Superior temporal gyrus (tissue), 1 donor: ENCODE results near the gene DBR1.
A peak's percentile ranks its signal among the peaks of the same experiment; 100 is the strongest.

Experiments
- DNase-seq: peaks from one replicate; pipeline ENCODE4 v3.0.0-alpha.2; 2016; ENCODE audit errors: extremely low spot score

The DBR1 gene

GRCh38 chr3:138174421-138175131 is at the start of gene DBR1:
Gene DBR1 (minus strand): TSS chr3:138174921. CDS start chr3:138174795, 126 bp downstream.
- DNase-seq, result peak; percentile 84

GRCh38 chr3:138222942-138223287 is 48.2 kb upstream of the DBR1 start:
- no peak for DNase-seq

- DNase-seq, result no peak
Measured at GRCh38 chr3:138222131-138222941, 47.6 kb upstream of the DBR1 start.

- DNase-seq, result no peak
Measured at GRCh38 chr3:138220788-138221187, 46.1 kb upstream of the DBR1 start.

- no peak for DNase-seq
Measured at GRCh38 chr3:138220242-138220641, 45.5 kb upstream of the DBR1 start.

- DNase-seq, result no peak
Measured at GRCh38 chr3:138219255-138219654, 44.5 kb upstream of the DBR1 start.

GRCh38 chr3:138213398-138214085 is 38.8 kb upstream of the DBR1 start:
- no peak for DNase-seq

GRCh38 chr3:138210528-138210927 is 35.8 kb upstream of the DBR1 start:
- DNase-seq, result no peak

- no peak for DNase-seq
Measured at GRCh38 chr3:138206196-138206595, 31.5 kb upstream of the DBR1 start.

GRCh38 chr3:138205527-138205926 is 30.8 kb upstream of the DBR1 start:
- no peak for DNase-seq

- no peak for DNase-seq
Measured at GRCh38 chr3:138203938-138204337, 29.2 kb upstream of the DBR1 start.

- DNase-seq, result no peak
Measured at GRCh38 chr3:138202945-138203701, 28.4 kb upstream of the DBR1 start.

- DNase-seq, result no peak
Measured at GRCh38 chr3:138200424-138200823, 25.7 kb upstream of the DBR1 start.

GRCh38 chr3:138199851-138200250 is 25.1 kb upstream of the DBR1 start:
- DNase-seq, result no peak

GRCh38 chr3:138197524-138197923 is 22.8 kb upstream of the DBR1 start:
- DNase-seq, result no peak

- DNase-seq, result peak; percentile 46
Measured at GRCh38 chr3:138197058-138197457, 22.3 kb upstream of the DBR1 start.

- DNase-seq, result no peak
Measured at GRCh38 chr3:138196023-138196422, 21.3 kb upstream of the DBR1 start.

GRCh38 chr3:138195481-138195880 is 20.8 kb upstream of the DBR1 start:
- peak; percentile 76 for DNase-seq

GRCh38 chr3:138188013-138188730 is 13.5 kb upstream of the DBR1 start:
- no peak for DNase-seq

- DNase-seq, result no peak
Measured at GRCh38 chr3:138187296-138188012, 12.7 kb upstream of the DBR1 start, which contains the start of gene ARMC8. Gene ARMC8 (plus strand): TSS chr3:138187301. CDS start chr3:138187555, 254 bp downstream.
